SJSA1 (cell line): ENCODE measurements around the gene IRGQ. TPM values are rescaled to one million over a fixed set of nuclear protein-coding genes. Genes with fewer than 3 reads are reported as not detected.

Experiments used
- DNase-seq, 2 experiments: peaks; one replicate each; pipeline ENCODE4 v3.0.0-alpha.2; 2015 to 2020; ENCODE audit warnings: low spot score in 2 of 2, low read depth in 1 of 2
- H3K27ac ChIP-seq: fragments of 250-450 bp; sonication (Bioruptor Pico); 2 replicates; pipeline ENCODE4 v1.5.1; 2020; ENCODE audit warnings: mild to moderate bottlenecking, moderate library complexity
- H3K27me3 ChIP-seq: fragments of 250-450 bp; sonication (Bioruptor Pico); replicated peaks from 2 replicates; pipeline ENCODE4 v1.5.1; 2020; ENCODE audit warnings: mild to moderate bottlenecking, moderate library complexity
- H3K36me3 ChIP-seq: fragments of 250-450 bp; sonication (Bioruptor Pico); 2 replicates; pipeline ENCODE4 v1.5.1; 2020; ENCODE audit warnings: mild to moderate bottlenecking
- H3K4me1 ChIP-seq: fragments of 250-450 bp; sonication (Bioruptor Pico); replicated peaks from 2 replicates; pipeline ENCODE4 v1.6.1; 2021; ENCODE audit warnings: mild to moderate bottlenecking
- H3K4me3 ChIP-seq: fragments of 250-450 bp; sonication (Bioruptor Pico); 2 replicates; pipeline ENCODE4 v1.5.1; 2020; ENCODE audit warnings: mild to moderate bottlenecking
- H3K9me3 ChIP-seq: fragments of 250-450 bp; sonication (Bioruptor Pico); replicated peaks from 2 replicates; pipeline ENCODE4 v1.5.1; 2020; ENCODE audit warnings: mild to moderate bottlenecking
- total RNA-seq: library from RNA; depleted of rRNA; stranded (reverse); fragments of >200 nt; shearing (Covaris generic); gene quantifications from 2 replicates; pipeline ENCODE4 v1.2.3, GENCODE V29; 2014; rRNA removed

Gene IRGQ
- total RNA-seq, 1 experiment from 2014 or later = 36.2 TPM

DNA sequence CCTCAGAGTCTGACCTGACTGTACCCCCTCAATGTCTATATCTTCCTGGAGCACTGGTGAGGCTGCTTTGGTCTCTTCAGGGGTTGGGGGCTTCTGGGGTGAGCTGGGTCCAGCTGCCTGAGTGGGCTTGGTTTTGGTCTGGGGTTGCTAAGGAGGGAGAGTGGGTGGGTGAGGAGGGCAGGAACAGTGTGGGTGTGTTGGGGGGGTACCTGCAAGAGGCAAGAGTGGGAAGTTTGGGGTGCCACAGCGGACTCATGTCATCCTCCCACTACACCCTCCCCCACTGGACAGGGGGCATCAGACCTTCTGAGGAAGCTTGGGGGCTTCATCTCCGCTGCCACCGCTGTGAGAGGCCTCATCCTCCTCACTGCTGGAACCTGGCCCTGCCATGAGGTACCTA lies 49.4 kb downstream of the IRGQ start:
- Histone ChIP-seq H3K4me1 (no peaks in the 10 kb centered on the region), H3K27me3 (no peaks in the 10 kb centered on the region), H3K27ac (no peak overlapping the region), H3K4me3 (no peak overlapping the region), H3K9me3 (no peaks in the 10 kb centered on the region), H3K36me3 (peaks cover 54% of the 10 kb centered on the region)
- DNase-seq = no peak

DNA sequence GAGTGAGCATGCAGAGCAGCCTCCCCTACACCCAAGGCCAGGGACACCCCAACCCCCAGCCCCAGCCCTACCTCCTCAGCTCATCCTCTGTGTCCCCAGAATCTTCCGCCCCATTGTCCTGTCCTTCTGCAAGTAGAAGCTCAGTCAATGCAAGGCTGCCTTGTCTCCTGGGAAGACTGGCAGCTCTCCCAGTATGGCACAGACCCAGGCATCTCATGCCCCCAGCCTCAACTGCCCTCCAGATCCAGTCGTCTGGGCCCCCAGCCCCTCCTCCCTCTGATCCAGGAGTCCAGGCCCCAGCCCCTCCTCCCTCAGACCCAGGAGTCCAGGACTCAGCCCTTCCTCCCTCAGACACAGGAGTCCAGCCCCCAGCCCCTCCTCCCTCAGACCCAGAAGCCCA lies 50.0 kb downstream of the IRGQ start:
- H3K36me3 ChIP-seq = peaks cover 51% of the 10 kb centered on the region
- no peaks in the 10 kb centered on the region for H3K4me1 ChIP-seq
- no peak for DNase-seq
- no peak overlapping the region for H3K27ac ChIP-seq
- no peaks in the 10 kb centered on the region for H3K9me3 ChIP-seq
- no peaks in the 10 kb centered on the region for H3K27me3 ChIP-seq
- no peak overlapping the region for H3K4me3 ChIP-seq

DNA sequence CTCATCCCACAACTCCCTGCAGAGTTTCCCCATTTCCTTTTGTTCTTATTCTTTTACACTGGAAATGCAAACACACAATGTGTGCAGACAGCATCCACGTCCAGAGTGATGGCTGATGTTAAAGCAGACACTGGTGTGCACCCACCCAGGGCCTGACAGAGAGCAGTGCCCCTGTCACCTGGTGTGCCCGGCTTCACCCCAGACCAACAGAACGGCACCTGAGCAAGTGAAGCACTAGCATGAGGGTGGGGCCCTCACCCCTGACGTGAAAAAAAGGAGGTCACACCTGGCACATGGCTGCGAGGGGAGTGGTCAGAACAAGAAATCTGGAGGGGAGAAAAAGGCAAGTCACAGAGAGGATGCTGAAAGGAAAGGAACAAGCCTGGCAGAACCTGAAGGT lies 50.7 kb downstream of the IRGQ start:
- H3K36me3 ChIP-seq = peaks cover 54% of the 10 kb centered on the region
- no peak overlapping the region for H3K27ac ChIP-seq
- no peak for DNase-seq
- H3K27me3 ChIP-seq = no peaks in the 10 kb centered on the region
- no peaks in the 10 kb centered on the region for H3K4me1 ChIP-seq
- no peaks in the 10 kb centered on the region for H3K9me3 ChIP-seq
- no peak overlapping the region for H3K4me3 ChIP-seq

DNA sequence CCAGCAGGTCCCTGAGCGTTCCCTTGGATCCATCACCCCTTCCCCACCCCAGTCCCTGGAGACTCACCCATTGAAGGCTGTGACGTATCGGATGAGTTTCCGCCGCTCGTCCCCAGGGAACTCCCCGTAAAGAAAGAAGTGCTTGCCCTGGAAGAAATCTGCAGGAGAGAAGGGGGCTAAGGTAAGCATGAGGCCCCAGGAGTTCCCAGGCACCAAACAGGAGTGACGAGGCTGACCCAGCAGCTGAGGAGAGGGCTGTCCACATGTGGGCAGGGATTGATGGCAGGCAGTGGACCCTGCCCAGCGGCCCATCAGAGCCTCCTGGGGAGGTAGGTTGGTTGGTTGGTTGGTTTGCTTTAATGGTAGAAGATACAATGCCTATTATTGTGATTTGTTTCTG lies 51.9 kb downstream of the IRGQ start:
- H3K36me3 ChIP-seq = peaks cover 61% of the 10 kb centered on the region
- no peak overlapping the region for H3K27ac ChIP-seq
- H3K27me3 ChIP-seq = no peaks in the 10 kb centered on the region
- no peaks in the 10 kb centered on the region for H3K9me3 ChIP-seq
- no peak for DNase-seq
- no peaks in the 10 kb centered on the region for H3K4me1 ChIP-seq
- H3K4me3 ChIP-seq = no peak overlapping the region

DNA sequence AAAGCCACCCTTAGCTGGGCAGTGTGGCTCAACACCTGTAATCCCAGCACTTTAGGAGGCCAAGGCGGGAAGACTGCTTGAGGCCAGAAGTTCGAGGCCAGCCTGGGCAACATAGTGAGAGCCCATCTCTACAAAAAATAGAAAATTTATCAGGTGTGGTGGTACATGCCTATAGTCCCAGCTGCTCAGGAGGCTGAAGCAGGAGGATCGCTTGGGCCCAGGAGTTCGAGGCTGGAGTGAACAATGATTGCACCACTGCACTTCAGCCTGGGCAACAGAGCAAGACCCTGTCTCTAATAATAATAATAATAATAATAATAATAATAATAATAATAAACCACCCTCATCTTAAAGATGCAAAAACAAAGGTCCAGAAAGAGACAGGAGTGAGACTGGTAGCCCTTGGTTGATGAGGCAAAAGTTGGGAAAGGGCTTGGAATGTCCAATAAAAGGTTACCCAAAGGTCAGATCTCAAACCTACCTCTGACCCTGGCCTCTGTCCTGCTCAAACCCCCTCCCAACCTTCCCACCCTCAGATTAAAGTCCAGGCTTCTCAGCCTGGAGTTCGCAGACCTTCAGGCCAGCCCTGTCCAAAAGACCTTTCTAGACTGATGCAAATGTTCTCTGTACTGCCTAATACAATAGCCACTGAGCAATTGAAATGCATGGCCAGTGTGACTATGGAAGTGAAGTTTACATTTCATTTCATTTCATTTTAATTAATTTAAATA lies 53.8 kb downstream of the IRGQ start:
- H3K36me3 ChIP-seq = peaks cover 72% of the 10 kb centered on the region
- H3K9me3 ChIP-seq = no peaks in the 10 kb centered on the region
- H3K4me1 ChIP-seq = no peaks in the 10 kb centered on the region
- H3K27ac ChIP-seq = no peak overlapping the region
- H3K4me3 ChIP-seq = no peak overlapping the region
- no peak for DNase-seq
- no peaks in the 10 kb centered on the region for H3K27me3 ChIP-seq

DNA sequence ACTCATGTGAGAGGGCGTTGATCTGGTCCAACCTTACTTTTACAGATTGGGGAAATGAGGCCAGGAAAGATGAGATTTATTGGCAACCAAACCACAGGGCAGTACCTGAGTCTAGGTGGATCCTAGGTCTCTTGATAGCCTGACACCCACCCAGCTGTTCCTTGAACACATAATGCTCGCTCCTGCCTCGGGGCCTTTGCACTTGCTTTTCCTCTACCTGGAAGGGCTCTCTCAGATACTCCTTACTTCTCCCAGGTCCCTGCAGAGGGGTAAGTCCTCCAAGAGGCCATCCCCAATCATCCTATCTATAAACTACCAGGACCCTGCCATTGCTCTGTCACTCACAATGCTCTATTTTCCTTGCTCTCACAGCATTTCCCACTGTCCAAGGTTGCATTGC lies 55.6 kb downstream of the IRGQ start:
- no peak overlapping the region for H3K4me3 ChIP-seq
- H3K27me3 ChIP-seq = no peaks in the 10 kb centered on the region
- H3K9me3 ChIP-seq = no peaks in the 10 kb centered on the region
- H3K36me3 ChIP-seq = peaks cover 74% of the 10 kb centered on the region
- H3K27ac ChIP-seq = no peak overlapping the region
- no peaks in the 10 kb centered on the region for H3K4me1 ChIP-seq
- no peak for DNase-seq

DNA sequence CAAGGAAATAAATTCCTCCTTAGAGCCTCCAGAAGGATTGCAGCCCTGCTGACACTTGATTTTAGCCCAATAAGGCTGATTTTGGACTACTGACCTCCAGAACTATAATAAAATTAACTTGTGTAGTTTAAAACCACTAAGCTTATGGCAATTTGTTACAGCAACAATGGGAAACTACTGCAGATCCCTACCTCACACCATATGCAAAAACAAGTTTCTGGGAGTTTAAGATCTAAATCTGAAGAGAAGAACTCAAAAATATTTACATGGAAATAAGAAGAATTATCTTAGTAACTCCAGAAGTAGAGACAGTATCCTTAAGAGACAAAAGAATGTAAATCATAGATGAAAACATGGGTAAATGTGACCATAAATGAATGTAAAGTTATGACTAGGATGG lies 57.0 kb downstream of the IRGQ start:
- Histone ChIP-seq H3K4me1 (no peaks in the 10 kb centered on the region; the same call in 1 of the 2 replicates), H3K9me3 (no peaks in the 10 kb centered on the region), H3K27ac (no peak overlapping the region), H3K36me3 (peaks cover 63% of the 10 kb centered on the region), H3K4me3 (no peak overlapping the region), H3K27me3 (no peaks in the 10 kb centered on the region)
- no peak for DNase-seq

DNA sequence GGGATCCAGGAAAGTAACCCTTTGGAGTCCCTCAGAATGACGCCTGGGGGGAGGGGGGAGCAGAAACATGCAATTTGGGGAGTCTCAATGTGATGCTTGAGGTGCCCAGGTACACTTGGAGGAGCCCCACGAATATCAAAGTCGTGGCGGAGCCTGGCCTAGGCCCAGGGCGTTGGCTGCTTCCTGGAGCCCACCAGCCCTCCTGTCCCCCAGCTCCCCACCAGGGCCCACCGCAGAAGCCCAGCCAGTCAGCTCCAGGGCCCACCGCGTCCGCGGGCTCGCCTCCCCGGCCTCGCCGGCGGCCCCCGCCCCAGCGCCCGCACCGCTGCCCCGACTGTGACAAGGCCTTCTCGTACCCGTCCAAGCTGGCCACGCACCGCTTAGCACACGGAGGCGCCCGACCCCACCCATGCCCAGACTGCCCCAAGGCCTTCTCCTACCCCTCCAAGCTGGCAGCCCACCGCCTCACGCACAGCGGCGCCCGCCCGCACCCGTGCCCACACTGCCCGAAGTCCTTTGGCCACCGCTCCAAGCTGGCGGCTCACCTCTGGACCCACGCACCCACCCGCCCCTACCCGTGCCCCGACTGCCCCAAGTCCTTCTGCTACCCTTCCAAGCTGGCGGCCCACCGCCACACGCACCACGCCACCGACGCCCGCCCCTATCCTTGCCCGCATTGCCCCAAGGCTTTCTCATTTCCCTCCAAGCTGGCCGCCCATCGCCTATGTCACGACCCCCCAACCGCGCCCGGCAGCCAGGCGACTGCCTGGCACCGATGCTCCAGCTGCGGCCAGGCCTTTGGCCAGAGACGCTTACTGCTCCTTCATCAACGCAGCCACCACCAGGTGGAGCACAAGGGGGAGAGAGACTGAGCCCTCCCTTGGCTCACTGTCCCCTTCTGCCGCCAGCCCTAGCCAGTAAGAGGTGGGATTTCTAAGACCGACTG lies 60.8 kb downstream of the IRGQ start:
- no peak overlapping the region for H3K27ac ChIP-seq

More for the DNA sequence above, 60.8 kb downstream of the IRGQ start:
- Histone ChIP-seq H3K9me3 (no peaks in the 10 kb centered on the region), H3K4me3 (no peak overlapping the region), H3K4me1 (peaks cover 15% of the 10 kb centered on the region), H3K36me3 (peaks cover 32% of the 10 kb centered on the region), H3K27me3 (no peaks in the 10 kb centered on the region)
- no peak for DNase-seq

Other genes with a start within 250 kb of the IRGQ start
- 0.05 TPM in 1 of 2 replicates, not detected in the other for gene CD177, start 242.4 kb downstream of the IRGQ start, total RNA-seq
- gene TEX101, start 181.2 kb downstream of the IRGQ start, total RNA-seq = not detected in 2 replicates
- 0.13 TPM in 1 of 2 replicates, not detected in the other for gene LYPD3, start 130.5 kb downstream of the IRGQ start, total RNA-seq
- gene PHLDB3, start 91.4 kb downstream of the IRGQ start, total RNA-seq = 15.1 and 15.8 TPM in 2 replicates
- gene ETHE1, start 68.9 kb downstream of the IRGQ start, total RNA-seq = 23.7 and 30.5 TPM in 2 replicates
- 0.09 and 0.42 TPM in 2 replicates for gene ZNF575, start 62.9 kb downstream of the IRGQ start, total RNA-seq
- 48.6 and 59.8 TPM in 2 replicates for gene XRCC1, start 20.6 kb downstream of the IRGQ start, total RNA-seq
- gene PINLYP, start 20.3 kb downstream of the IRGQ start, total RNA-seq = 1.3 TPM in 1 of 2 replicates, not detected in the other
- 8.8 and 12.6 TPM in 2 replicates for gene ZNF576, start 461 bp upstream of the IRGQ start, total RNA-seq
- gene SRRM5, start 16.0 kb upstream of the IRGQ start, total RNA-seq = not detected in 2 replicates
- 64.1 and 96.9 TPM in 2 replicates for gene ZNF428, start 23.5 kb upstream of the IRGQ start, total RNA-seq
- 0.06 TPM in 1 of 2 replicates, not detected in the other for gene CADM4, start 43.7 kb upstream of the IRGQ start, total RNA-seq
- gene PLAUR, start 74.0 kb upstream of the IRGQ start, total RNA-seq = 25.7 and 26.5 TPM in 2 replicates
- not detected in 2 replicates for gene IRGC, start 119.9 kb upstream of the IRGQ start, total RNA-seq
- gene SMG9, start 158.8 kb upstream of the IRGQ start, total RNA-seq = 9.4 and 29.9 TPM in 2 replicates
- 1.6 and 5.1 TPM in 2 replicates for gene KCNN4, start 184.8 kb upstream of the IRGQ start, total RNA-seq
- gene LYPD5, start 206.3 kb upstream of the IRGQ start, total RNA-seq = 0.24 TPM in 1 of 2 replicates, not detected in the other
- gene ZNF283, start 231.2 kb upstream of the IRGQ start, total RNA-seq = 6.6 and 11.1 TPM in 2 replicates